Measurements from ENCODE around the gene STIM2. TPM values are rescaled to one million over a fixed set of nuclear protein-coding genes. Genes with fewer than 3 reads are reported as not detected.

STIM2 gene
- polyA plus RNA-seq, 3 donors: 35.4 to 40.9 (median 39.1) TPM

DNA sequence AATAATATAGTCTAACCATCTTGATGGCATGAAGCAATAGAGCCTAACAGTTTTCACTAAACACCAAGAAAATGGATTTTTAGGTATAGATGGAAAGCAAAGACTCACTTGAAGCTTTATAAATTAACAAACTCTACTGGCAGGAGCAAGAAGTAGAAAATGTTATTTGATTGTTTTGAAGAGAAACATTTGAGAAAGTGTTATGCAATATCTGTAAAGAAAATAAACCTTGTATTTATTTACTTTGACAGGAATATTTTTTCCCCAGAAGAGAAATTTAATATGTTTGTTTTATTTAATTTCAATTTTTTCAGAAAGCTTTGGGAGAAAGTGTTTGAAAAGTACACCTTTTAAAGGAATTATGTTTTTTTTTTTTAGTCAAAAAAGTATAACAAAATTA, 139.0 kb downstream of the STIM2 start:
- DNase-seq: no peak

DNA sequence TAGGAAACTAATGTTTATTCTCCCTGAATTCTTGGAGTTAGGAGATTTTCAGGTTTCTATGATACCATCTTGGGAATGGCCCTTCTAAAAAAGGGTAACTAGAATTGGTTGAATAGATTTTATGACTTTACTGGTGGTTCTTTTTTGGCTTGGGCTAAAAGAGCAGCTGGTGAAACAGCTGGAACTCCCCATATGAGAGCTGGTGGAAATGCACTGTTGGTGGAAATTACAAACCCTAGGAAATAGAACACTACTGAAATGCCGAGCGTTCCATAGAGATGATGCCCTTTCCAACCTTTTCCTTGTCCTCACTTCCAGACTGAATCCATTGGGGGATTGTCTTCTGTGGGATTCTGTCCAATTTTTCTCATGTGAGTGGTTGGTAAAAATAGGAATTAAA, 139.5 kb downstream of the STIM2 start:
- DNase-seq: no peak

DNA sequence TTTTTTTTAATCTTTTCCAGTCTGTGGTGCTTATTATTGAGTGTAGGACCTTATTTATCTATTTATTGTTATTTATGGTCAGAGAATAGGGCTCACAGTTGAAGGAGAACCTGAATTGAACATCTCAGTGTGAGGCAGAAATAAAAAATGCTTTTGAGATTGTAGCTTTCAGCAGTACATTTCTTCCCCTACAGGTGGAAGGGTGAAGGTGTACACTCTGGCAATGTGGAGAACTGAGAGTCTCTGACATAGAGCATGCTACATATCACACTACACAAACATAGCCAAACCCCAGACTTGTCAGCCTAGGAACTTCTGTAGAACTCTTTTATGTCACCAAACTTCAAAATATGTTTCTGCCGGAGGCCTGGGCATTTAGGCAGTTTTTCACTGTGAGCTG, 140.2 kb downstream of the STIM2 start:
- no peak for DNase-seq

DNA sequence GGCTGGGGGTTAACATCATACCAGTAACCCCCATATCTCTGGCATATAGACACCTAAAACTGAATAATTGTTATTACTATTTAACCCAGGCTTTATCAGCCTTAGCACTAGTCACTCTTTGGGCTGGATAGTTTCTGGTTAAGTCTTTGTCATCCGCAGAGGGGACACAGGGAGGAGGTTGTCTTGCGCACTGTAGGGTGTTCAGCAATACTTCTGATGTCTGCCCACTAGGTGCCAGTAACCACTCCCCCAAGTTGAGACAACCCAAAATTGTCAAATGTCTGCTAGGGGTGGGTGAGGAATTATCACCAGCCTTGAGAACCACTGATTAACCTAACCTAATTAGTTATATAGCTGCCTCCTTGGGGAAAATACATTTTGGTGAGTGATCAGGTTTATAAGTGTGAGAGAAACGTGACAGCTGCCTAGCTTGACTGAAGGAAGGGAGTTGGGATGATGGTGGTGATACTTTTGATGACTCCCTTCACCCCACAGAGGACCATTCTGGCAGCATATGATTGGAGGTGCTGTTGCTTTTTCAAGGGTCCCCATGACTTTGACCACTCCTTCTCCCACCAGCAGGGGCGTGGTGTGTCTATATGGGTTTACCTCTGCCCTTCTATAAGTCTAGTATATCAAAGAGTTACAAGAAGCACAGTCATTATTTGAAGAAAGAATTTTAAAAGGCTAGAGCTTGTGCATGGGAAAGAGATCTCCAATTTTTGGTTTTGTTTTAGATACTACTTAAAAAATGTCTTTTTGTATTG, 140.9 kb downstream of the STIM2 start:
- no peak for DNase-seq

DNA sequence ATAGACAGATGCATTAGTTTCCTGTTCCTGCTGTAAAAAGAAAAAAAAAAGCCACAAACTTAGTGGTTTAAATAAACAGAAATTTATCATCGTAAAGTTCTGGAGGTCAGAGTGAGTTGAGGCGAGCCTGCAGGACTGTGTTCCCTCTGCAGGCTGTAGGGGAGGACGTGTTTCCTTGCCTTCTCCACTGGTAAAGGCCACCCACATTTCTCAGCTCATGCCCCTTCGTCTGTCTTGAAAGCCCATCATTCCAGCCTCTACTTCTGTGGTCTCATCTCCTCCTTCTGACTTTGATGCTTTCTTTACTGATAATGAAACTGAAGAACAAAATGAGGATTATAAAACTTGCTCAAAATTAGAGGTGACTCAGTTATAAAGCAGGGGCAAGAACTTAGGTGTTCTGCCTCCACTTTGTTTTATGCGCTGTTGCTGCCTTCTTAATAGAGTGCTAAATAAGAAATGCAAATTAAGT, 143.0 kb downstream of the STIM2 start:
- peak; percentile 16 for DNase-seq

DNA sequence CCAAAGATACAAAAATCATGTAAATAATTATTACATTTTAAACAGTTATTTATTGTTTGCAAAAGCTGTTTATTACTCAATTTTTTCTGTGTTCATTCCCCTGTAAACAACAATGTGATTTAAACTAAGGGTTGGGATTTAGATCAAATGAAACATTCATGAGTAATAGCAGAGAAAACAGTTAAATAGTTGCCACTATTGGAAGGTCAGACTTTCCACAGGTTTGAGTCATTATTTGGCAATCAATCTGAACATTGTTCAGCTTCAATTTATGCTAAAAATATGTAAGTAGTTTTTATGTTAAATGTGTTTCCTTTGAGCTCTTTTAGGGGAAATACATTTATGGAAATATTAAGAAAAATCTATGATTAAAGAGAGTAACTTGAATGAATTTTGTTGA, 144.9 kb downstream of the STIM2 start:
- DNase-seq: no peak

DNA sequence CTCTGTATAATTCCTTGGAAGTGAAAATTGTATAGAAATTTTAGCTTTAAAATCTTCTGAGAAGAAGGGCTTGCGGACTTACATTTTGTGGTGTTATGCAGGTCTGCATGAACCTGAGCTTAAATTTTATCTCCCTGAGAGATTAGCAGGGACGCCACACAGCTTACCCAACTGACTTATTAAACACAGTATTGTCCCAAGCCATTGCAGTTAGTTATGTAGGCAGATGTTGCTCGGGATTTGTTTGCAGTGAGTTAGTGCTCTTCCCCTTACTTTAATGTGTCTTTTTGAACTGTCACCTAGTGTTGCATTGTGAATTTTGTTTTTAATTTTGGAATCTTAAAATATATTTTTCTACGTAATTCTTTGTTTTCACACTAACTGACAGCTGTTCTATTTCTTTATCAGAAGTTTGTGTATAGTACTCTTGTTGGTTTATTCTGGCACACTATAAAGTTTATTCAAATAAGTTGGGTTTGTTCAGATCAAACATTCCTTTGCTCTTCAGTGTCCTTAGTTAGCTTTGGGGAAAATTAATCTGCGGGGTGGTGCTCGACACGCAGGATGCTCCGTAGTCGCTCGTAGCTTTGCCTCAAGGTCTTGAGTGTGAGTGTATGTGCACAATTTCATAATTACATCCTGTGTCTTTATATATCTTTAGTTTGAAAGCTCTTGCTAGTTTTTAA, 145.4 kb downstream of the STIM2 start:
- DNase-seq: no peak

DNA sequence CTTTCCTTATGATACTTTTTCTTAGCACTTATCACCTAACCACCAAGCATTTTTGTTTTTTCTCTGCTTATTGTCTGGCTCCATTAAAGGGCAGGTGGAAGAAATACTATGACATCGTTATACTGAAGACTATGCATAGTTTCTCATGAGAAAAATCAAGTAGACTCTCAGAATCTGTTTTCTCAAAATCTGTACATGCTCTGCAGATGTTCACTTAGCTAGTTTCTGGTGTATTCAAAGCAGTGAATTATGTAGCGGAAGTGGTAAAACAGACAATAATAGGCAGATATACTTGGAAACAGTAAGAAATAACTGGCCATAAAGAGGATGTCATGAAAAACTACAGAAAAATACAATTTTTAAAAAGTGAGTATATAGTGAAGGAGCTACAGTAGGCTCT, 146.0 kb downstream of the STIM2 start:
- no peak for DNase-seq

DNA sequence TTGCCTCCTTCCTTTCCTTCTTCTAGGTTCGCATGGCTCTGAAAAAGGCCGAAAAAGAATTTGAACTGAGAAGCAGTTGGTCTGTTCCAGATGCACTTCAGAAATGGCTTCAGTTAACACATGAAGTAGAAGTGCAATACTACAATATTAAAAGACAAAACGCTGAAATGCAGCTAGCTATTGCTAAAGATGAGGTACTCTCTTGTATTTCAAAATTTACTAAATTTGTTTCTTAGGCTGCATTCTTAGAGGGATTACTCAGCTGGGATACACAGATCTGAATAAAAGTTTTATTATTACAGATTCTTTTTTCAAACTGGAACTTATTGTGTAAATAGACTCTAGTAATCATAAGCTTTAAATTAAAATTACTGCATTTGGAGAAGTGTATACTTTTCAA, 146.9 kb downstream of the STIM2 start:
- no peak for DNase-seq

DNA sequence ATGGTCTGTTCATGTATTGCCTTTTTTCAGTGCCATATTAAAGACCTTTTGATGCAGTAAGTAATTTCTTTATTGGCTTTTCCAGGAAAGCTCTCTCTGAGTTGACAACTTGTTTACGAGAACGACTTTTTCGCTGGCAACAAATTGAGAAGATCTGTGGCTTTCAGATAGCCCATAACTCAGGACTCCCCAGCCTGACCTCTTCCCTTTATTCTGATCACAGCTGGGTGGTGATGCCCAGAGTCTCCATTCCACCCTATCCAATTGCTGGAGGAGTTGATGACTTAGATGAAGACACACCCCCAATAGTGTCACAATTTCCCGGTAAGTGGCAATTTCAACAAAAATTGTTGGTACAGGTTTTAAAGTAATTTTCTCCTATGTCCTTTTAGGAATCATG, 148.0 kb downstream of the STIM2 start:
- no peak for DNase-seq

DNA sequence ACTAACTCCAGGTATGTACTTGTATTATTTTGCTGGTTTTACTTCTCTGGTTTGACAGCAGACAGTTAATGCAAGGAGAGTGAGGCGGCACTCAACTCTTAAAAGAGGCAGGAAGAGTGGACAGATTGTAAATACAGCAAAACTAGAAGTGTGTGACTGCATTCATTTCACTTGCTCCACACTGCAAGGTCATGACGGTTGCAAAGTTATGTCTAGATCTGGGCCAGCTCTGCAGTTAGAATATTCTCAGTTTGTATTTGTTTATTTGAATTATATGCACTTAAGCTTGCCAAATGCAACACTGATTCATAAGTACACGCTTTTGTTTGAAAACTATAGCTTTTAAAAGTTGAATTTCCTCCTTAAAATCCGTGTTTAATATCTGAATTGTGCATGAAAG, 148.9 kb downstream of the STIM2 start:
- DNase-seq: no peak

DNA sequence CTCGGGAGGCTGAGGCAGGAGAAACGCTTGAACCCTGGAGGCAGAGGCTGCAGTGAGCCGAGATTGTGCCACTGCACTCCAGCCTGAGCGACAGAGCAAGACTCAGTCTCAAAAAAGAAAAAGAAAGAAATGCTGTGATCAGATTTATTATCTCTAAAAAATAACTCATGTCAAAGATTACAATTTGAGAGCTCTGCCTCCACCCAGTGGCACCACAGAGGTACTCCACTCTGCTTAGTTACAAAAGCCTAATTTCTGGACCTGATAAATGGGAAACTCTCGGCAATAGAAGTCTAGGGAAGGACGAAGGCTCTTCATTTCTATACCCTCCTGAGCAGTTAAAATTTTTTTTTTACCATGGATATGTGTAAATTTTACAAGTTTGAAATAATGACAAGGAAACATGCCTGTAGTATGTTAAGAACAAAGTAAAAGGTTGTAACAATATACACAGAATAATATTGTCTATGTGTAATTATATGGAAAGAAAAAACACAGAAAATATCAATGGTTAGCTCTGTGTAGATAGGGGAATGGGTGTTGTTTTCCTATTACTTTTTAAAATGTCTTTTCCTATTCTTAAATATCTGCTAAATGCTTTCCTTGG, 149.8 kb downstream of the STIM2 start:
- peak; percentile 24 for DNase-seq

DNA sequence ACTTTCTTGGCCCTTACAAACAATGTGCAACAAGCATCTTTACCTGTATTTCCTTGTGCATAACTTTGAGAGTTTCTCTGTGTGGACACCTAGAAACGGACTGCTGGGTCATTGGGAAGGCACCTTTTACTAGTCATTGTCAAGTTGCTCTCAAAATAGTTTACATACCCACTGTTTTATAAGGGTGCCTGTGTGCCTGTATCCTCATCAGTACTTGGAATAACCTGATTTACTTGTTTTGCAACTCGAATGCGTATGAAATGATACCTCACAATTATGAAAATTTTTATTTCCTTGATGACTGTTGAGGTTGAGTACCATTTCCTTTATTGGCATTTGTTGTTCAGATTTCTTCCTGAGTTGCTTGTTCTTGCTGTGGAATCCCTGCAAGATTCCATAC, 150.8 kb downstream of the STIM2 start:
- DNase-seq: no peak

DNA sequence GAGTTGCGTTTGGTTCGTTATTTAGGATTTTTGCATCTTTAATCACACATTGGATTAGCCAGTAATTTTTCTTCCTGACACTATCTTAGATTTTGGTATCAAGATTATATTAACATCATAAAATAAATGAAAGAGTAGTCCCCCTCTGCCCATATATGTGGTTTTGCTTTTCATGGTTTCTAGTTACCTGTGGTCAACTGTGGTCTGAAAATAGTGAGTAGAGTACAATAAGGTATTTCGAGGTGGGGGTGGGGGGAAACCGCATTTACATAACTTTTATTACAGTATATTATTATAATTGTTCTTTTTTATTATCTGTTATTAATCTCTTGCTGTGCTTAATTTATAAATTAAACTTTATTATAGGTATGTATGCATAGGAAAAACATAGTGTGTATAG, 152.4 kb downstream of the STIM2 start:
- no peak for DNase-seq

DNA sequence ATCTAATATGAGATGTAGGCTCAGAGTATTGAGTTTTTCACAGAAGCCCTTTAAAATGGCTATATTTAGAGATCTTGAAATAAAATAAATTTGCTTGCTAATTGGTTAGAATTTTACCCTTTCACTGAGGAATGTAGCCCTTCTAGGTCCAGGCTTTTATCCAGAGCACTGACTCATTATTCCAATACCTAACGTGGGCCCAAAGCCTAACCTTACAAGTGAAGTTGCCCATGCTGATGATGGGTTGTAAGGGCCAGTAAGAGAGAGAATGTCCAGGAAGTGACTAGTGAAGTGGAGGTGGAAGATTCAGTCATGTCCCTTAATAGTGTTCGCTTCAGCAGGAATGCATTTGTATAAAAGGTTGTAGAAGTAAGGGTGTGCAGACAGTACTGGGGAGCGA, 155.9 kb downstream of the STIM2 start:
- DNase-seq: no peak

DNA sequence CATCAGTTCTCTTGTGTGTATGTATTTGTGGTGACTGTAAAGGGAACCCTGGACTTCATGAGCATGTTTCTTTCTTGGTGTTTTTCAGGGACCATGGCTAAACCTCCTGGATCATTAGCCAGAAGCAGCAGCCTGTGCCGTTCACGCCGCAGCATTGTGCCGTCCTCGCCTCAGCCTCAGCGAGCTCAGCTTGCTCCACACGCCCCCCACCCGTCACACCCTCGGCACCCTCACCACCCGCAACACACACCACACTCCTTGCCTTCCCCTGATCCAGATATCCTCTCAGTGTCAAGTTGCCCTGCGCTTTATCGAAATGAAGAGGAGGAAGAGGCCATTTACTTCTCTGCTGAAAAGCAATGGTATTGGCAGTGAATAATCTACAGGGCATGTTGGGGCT, 157.0 kb downstream of the STIM2 start:
- DNase-seq: no peak

DNA sequence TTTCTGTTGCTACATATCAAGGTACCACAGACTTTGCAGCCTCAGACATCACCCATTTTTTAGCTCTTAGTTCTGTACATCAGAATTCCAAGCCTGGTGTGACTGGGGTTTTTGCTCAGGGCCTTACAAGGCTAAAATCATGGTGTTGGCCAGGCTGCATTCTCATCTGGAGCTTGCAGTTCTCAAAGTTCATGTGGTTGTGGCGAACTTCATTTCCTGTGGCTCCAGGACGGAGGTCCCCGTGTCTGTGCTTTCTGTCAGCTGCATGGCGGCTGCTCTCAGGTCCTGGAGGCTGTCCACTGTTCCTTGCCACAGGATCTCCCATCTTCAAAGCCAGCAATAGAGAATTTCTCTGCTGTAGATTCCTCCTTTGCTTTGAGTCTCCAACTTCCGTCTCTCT, 157.4 kb downstream of the STIM2 start:
- DNase-seq: no peak

DNA sequence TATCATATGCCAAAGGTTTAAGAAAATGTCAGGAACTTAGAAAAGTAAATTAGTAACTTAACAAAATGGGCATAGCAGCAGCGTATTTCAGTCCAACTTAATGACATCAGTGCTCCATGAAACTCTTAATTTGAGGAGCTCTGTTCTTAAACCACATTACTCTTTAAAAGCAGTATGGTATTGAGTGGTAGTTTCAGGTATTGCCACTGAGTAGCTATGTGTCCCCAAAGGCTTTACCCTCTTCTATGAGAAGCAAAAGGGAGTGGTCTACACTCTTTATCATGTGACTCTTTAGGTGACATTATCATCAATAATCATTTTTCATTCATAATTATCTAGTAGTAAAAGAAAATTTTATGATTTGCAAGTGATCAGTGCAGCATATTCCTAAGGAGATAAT, 158.3 kb downstream of the STIM2 start:
- no peak for DNase-seq

DNA sequence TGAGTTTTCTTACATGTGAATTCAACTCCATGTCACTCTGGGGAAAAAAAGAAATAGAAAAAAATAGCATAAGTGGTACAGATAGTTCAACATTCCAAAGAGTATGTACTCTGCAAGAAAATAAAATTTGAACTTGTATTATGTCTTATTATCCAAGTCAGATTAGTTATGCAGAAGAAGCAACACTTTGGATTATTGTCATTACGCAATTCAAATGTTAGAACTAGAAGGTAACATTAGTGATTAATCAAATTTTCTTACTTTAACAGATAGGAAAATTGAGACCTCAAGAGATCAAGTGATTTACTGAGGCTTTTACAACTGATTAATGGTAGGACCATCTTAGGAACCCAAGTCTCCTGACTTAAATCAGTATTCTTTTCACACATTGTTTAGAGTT, 159.1 kb downstream of the STIM2 start:
- no peak for DNase-seq

DNA sequence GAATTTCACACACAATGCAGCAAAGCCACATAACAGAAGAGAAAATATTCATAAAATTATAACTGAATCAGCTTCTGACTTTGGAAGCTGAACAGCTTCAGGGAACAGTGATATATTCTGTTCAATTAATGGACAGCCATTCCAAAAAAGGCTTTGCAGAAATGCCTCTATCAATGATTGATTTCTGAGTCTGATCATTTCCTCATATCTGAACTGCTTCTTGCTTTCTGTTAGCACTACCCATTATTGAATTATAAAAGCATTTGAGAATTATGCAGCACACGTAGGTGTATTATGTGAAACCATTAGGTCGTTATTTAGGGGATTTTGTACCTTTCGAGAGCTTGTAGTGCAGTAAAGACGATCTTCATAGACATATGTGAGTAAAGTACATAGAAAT, 159.6 kb downstream of the STIM2 start:
- no peak for DNase-seq

DNA sequence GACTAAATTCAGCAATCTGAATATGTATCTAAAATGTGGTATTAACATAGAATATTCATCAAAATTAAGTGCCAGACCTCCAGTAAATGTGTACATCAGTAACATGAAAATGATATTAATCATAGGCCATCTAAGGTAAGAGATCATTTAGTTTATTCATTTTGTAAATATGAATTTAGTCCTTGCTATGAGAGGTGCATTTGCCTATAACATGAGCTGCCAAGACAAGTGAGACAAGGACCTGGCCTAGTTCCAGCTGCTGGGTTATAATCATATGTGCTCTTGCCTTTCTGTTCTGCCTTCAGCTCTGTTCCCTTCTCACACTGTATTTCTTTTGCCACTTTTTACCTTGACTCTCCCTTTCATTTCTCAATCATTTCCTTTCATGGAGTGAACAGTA, 160.0 kb downstream of the STIM2 start:
- DNase-seq: no peak

DNA sequence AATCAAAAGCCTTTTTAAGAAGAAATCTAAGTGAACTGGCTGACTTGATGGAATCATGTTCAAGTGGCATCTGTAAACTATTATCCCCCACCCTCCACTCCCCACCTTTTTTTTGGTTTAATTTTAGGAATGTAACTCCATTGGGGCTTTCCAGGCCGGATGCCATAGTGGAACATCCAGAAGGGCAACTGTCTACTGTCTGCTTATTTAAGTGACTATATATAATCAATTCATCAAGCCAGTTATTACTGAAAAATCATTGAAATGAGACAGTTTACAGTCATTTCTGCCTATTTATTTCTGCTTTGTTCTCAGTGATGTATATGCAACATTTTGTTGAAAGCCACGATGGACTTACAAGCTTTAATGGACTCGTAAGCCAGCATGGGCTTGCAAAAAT, 162.3 kb downstream of the STIM2 start:
- DNase-seq: no peak

DNA sequence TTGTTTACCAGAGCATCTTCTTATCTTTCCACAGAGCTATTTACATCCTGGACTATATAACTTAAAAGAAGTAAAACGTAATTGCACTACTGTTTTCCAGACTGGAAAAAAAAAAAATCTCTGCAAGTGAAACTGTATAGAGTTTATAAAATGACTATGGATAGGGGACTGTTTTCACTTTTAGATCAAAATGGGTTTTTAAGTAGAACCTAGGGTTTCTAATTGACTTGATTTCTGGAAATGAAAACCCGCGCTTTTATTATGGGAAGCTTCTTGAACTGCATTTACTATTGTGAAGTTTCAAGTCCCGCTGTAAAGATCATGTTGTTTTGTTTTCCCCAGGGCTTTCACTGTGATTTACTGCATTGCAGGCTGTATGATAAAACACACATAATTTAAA, 162.7 kb downstream of the STIM2 start:
- DNase-seq: peak; percentile 29

Data from renal pelvis (tissue), 4 donors.